DMS79 (cell line): Measurements from ENCODE around the gene CREBL2.
"Not testable (repeated sequence)": the region's sequence is repeated elsewhere in the genome, so short reads cannot be mapped to it uniquely, and the experiment has no call there.

Experiments used
- DNase-seq: peaks from one replicate; lab custom pipeline; 2025; lab: John Stamatoyannopoulos, UW

The CREBL2 gene

GRCh38 chr12:12636641-12637040 lies 25.0 kb downstream of the CREBL2 start:
- no peak for DNase-seq

GRCh38 chr12:12639995-12640394 lies 28.3 kb downstream of the CREBL2 start:
- DNase-seq = not testable (repeated sequence)

- DNase-seq = no peak
These were observed 30.0 kb downstream of the CREBL2 start for GRCh38 chr12:12641650-12642049.

GRCh38 chr12:12642916-12643315 lies 31.2 kb downstream of the CREBL2 start:
- DNase-seq = no peak

GRCh38 chr12:12645485-12645884 lies 33.8 kb downstream of the CREBL2 start:
- DNase-seq = no peak

GRCh38 chr12:12645968-12646367 lies 34.3 kb downstream of the CREBL2 start:
- not testable (repeated sequence) for DNase-seq

- DNase-seq = no peak
These were observed 34.9 kb downstream of the CREBL2 start for GRCh38 chr12:12646483-12647072.

GRCh38 chr12:12648284-12648683 lies 36.6 kb downstream of the CREBL2 start:
- no peak for DNase-seq

- no peak for DNase-seq
These were observed 37.4 kb downstream of the CREBL2 start for GRCh38 chr12:12648951-12649650.

GRCh38 chr12:12651752-12652151 lies 40.1 kb downstream of the CREBL2 start:
- DNase-seq = no peak

GRCh38 chr12:12652704-12653103 lies 41.0 kb downstream of the CREBL2 start:
- not testable (repeated sequence) for DNase-seq

GRCh38 chr12:12653922-12654321 lies 42.2 kb downstream of the CREBL2 start:
- no peak for DNase-seq

GRCh38 chr12:12654691-12655460 lies 43.2 kb downstream of the CREBL2 start:
- DNase-seq = no peak

- DNase-seq = no peak
These were observed 48.5 kb downstream of the CREBL2 start for GRCh38 chr12:12660201-12660600.

GRCh38 chr12:12661086-12661856 lies 49.6 kb downstream of the CREBL2 start:
- no peak for DNase-seq

- no peak for DNase-seq
These were observed 52.1 kb downstream of the CREBL2 start for GRCh38 chr12:12663644-12664294.

- no peak for DNase-seq
These were observed 53.5 kb downstream of the CREBL2 start for GRCh38 chr12:12665194-12665593.

- DNase-seq = no peak
These were observed 56.3 kb downstream of the CREBL2 start for GRCh38 chr12:12668005-12668404.

GRCh38 chr12:12669020-12669419 lies 57.3 kb downstream of the CREBL2 start:
- DNase-seq = no peak

- no peak for DNase-seq
These were observed 60.4 kb downstream of the CREBL2 start for GRCh38 chr12:12671850-12672660.

GRCh38 chr12:12673296-12673695 lies 61.6 kb downstream of the CREBL2 start:
- no peak for DNase-seq
